Measurements from ENCODE around the gene NUDT15. TPM values are rescaled to one million over a fixed set of nuclear protein-coding genes. Genes with fewer than 3 reads are reported as not detected.

NUDT15 gene
- total RNA-seq, 4 donors from 2014 or later: 5.6 to 10.0 (median 9.1) TPM

GRCh38 chr13:48086272-48086671, 48.7 kb downstream of the NUDT15 start:
- Histone ChIP-seq H3K9me3 (no peaks in the 10 kb centered on the region), H3K27me3 (no peaks in the 10 kb centered on the region), H3K4me1 (peaks cover 2% of the 10 kb centered on the region), H3K27ac (no peak overlapping the region), H3K4me3 (no peak overlapping the region), H3K36me3 (peaks cover 46% of the 10 kb centered on the region)
- no peak for DNase-seq (ENCODE audit: low spot score in 2 of 2)
- TF ChIP-seq CTCF (IDR thresholded peaks at IDR 0.05) (no peak), POLR2AphosphoS5 (IDR thresholded peaks at IDR 0.05) (no peak), POLR2A (IDR thresholded peaks at IDR 0.05) (no peak), EP300 (IDR thresholded peaks at IDR 0.05) (no peak)
- 73% methylated on average over 2 of the region's 2 CpGs for WGBS

- Histone ChIP-seq H3K4me1 (peaks cover 33% of the 10 kb centered on the region), H3K9me3 (no peaks in the 10 kb centered on the region), H3K4me3 (peak overlapping the region; percentile 82), H3K27ac (no peak overlapping the region), H3K36me3 (peaks cover 4% of the 10 kb centered on the region), H3K27me3 (no peaks in the 10 kb centered on the region)
- no peak for TF ChIP-seq CTCF (IDR thresholded peaks at IDR 0.05)
- no peak for TF ChIP-seq EP300 (IDR thresholded peaks at IDR 0.05)
- TF ChIP-seq POLR2A (IDR thresholded peaks at IDR 0.05): no peak
- no peak for TF ChIP-seq POLR2AphosphoS5 (IDR thresholded peaks at IDR 0.05)
- 80% methylated on average over 9 of the region's 9 CpGs for WGBS
- DNase-seq (ENCODE audit: low spot score in 2 of 2): no peak
Observed at GRCh38 chr13:48093588-48093987, 56.1 kb downstream of the NUDT15 start.

GRCh38 chr13:48094404-48094780, 56.9 kb downstream of the NUDT15 start:
- H3K36me3 ChIP-seq: no peaks in the 10 kb centered on the region
- DNase-seq (ENCODE audit: low spot score in 2 of 2): no peak
- no peaks in the 10 kb centered on the region for H3K27me3 ChIP-seq
- peaks cover 33% of the 10 kb centered on the region for H3K4me1 ChIP-seq
- WGBS: under 1% methylated on average over 13 of the region's 14 CpGs
- peak overlapping the region; percentile 82 for H3K4me3 ChIP-seq
- H3K9me3 ChIP-seq: no peaks in the 10 kb centered on the region
- peak overlapping the region; percentile 75 for H3K27ac ChIP-seq
- no peak for TF ChIP-seq CTCF (IDR thresholded peaks at IDR 0.05)
- no peak for TF ChIP-seq POLR2AphosphoS5 (IDR thresholded peaks at IDR 0.05)
- TF ChIP-seq POLR2A (IDR thresholded peaks at IDR 0.05): no peak
- no peak for TF ChIP-seq EP300 (IDR thresholded peaks at IDR 0.05)

- H3K9me3 ChIP-seq: no peaks in the 10 kb centered on the region
- peaks cover 33% of the 10 kb centered on the region for H3K4me1 ChIP-seq
- 9% methylated on average over 48 of the region's 54 CpGs for WGBS
Observed at GRCh38 chr13:48094781-48095502, 57.4 kb downstream of the NUDT15 start, which contains the start of gene MED4. MED4 (minus strand) TSS chr13:48095104; CDS start chr13:48095078, 26 bp downstream.

More at GRCh38 chr13:48094781-48095502, 57.4 kb downstream of the NUDT15 start, which contains the start of gene MED4:
- H3K27ac ChIP-seq: peak within 1 kb of the TSS; percentile 75
- no peaks in the 10 kb centered on the region for H3K27me3 ChIP-seq
- no peaks in the 10 kb centered on the region for H3K36me3 ChIP-seq
- peak within 1 kb of the TSS; percentile 82 for H3K4me3 ChIP-seq
- peak; percentile 96 to 97 for DNase-seq (ENCODE audit: low spot score in 2 of 2)
- TF ChIP-seq POLR2A (IDR thresholded peaks at IDR 0.05) (peak; percentile 83 to 92), CTCF (IDR thresholded peaks at IDR 0.05) (peak; percentile 98 to 99), POLR2AphosphoS5 (IDR thresholded peaks at IDR 0.05) (peak; percentile 91 to 95 (median 91)), EP300 (IDR thresholded peaks at IDR 0.05) (no peak)

Data from suprapubic skin (tissue), 4 donors.